Nephron (organoid): Measurements from ENCODE around the gene BIK.

Experiments used
- H3K27ac Mint-ChIP-seq, 3 experiments: 2 replicates each; pipeline ENCODE4 v1.8.0; 2020; ENCODE audit warnings: mixed read lengths in 3 of 3, mild to moderate bottlenecking in 2 of 3, moderate library complexity in 1 of 3
- H3K27me3 Mint-ChIP-seq: 2 replicates; pipeline ENCODE4 v1.8.0; 2021; ENCODE audit warnings: low read depth, mild to moderate bottlenecking, moderate library complexity, mixed read lengths
- H3K36me3 Mint-ChIP-seq: 2 replicates; pipeline ENCODE4 v1.8.0; 2020; ENCODE audit warnings: low read depth, mixed read lengths
- H3K4me1 Mint-ChIP-seq: 2 replicates; pipeline ENCODE4 v1.8.0; 2020; ENCODE audit warnings: mixed read lengths
- H3K4me3 Mint-ChIP-seq, 3 experiments: 2 replicates each; pipeline ENCODE4 v1.8.0; 2020; ENCODE audit warnings: mild to moderate bottlenecking in 3 of 3, mixed read lengths in 3 of 3, moderate library complexity in 2 of 3
- H3K9me3 Mint-ChIP-seq: 2 replicates; pipeline ENCODE4 v1.8.0; 2020; ENCODE audit warnings: mixed read lengths
- TF ChIP-seq, protein P1 (sequence below), 3 experiments: fragments of 200-600 bp; sonication (generic); IDR thresholded peaks; one replicate each; pipeline ENCODE4 v1.5.0; 2021; ENCODE audit warnings: antibody characterized with exemption in 3 of 3; ENCODE audit not compliant: unreplicated experiment in 3 of 3

BIK gene

DNA sequence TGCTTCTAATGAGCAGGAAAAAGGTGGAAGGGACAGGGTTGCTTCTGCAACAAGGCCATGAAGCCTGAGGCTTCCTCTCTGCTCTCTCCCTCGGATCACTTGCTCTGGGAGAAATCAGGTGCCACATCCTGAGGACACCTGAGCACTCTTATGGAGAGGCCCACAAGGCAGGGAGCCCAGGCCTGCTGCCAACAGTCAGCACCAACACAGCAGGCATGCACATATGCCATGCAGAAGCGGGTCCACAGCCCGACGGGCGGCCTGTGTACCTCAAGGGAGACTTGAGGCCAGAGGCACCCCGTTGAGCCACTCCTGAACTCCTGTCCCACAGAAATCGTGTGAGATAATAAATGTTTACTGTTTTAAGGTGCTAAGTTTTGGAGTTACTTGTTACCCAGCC is 66.9 kb downstream of the BIK start:
- Mint-ChIP-seq H3K9me3 (no peaks in the 10 kb centered on the region), H3K36me3 (peaks cover 41% of the 10 kb centered on the region), H3K4me1 (no peaks in the 10 kb centered on the region), H3K27ac (no peak overlapping the region), H3K4me3 (no peak overlapping the region), H3K27me3 (no peaks in the 10 kb centered on the region)
- TF ChIP-seq, protein P1, sequence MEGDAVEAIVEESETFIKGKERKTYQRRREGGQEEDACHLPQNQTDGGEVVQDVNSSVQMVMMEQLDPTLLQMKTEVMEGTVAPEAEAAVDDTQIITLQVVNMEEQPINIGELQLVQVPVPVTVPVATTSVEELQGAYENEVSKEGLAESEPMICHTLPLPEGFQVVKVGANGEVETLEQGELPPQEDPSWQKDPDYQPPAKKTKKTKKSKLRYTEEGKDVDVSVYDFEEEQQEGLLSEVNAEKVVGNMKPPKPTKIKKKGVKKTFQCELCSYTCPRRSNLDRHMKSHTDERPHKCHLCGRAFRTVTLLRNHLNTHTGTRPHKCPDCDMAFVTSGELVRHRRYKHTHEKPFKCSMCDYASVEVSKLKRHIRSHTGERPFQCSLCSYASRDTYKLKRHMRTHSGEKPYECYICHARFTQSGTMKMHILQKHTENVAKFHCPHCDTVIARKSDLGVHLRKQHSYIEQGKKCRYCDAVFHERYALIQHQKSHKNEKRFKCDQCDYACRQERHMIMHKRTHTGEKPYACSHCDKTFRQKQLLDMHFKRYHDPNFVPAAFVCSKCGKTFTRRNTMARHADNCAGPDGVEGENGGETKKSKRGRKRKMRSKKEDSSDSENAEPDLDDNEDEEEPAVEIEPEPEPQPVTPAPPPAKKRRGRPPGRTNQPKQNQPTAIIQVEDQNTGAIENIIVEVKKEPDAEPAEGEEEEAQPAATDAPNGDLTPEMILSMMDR (IDR thresholded peaks at IDR 0.05; ENCODE audit: unreplicated experiment in 3 of 3), result no peak
